Right forelimb (tissue), 1 donor: ENCODE data around the gene ADAM10.
A peak's percentile ranks its signal among the peaks of the same experiment; 100 is the strongest.
"Not testable (repeated sequence)": the region's sequence is repeated elsewhere in the genome, so short reads cannot be mapped to it uniquely, and the experiment has no call there.

ENCODE experiments used
- DNase-seq: peaks from one replicate; pipeline ENCODE4 v3.0.0-alpha.2; 2018

ADAM10 gene

GRCh38 chr15:58749532-58750337 lies at the start of gene ADAM10:
Gene ADAM10 (minus strand): TSS chr15:58749707. CDS start chr15:58749534, 173 bp downstream.
- peak; percentile 99 for DNase-seq

- DNase-seq, result no peak
These were observed 48.0 kb upstream of the ADAM10 start for GRCh38 chr15:58797505-58797904.

- DNase-seq, result no peak
These were observed 46.3 kb upstream of the ADAM10 start for GRCh38 chr15:58795825-58796224.

- peak; percentile 38 for DNase-seq
These were observed 44.4 kb upstream of the ADAM10 start for GRCh38 chr15:58793862-58794261.

GRCh38 chr15:58788056-58788710 lies 38.7 kb upstream of the ADAM10 start:
- no peak for DNase-seq

- no peak for DNase-seq
These were observed 35.8 kb upstream of the ADAM10 start for GRCh38 chr15:58785355-58785754.

- DNase-seq, result no peak
These were observed 30.0 kb upstream of the ADAM10 start for GRCh38 chr15:58779554-58779953.

- no peak for DNase-seq
These were observed 27.6 kb upstream of the ADAM10 start for GRCh38 chr15:58777107-58777506.

GRCh38 chr15:58775402-58775801 lies 25.9 kb upstream of the ADAM10 start:
- DNase-seq, result no peak

- DNase-seq, result no peak
These were observed 23.5 kb upstream of the ADAM10 start for GRCh38 chr15:58773024-58773423.

GRCh38 chr15:58771621-58772250 lies 22.2 kb upstream of the ADAM10 start:
- DNase-seq, result no peak

- peak; percentile 98 for DNase-seq
These were observed 21.5 kb upstream of the ADAM10 start, which contains the start of gene MINDY2 for GRCh38 chr15:58770857-58771620. Gene MINDY2 (plus strand): TSS chr15:58771302. CDS start chr15:58771396, 94 bp downstream.

GRCh38 chr15:58770519-58770856 lies 21.0 kb upstream of the ADAM10 start:
- DNase-seq, result no peak

- DNase-seq, result not testable (repeated sequence)
These were observed 19.1 kb upstream of the ADAM10 start for GRCh38 chr15:58768601-58769004.

GRCh38 chr15:58766290-58766689 lies 16.8 kb upstream of the ADAM10 start:
- DNase-seq, result no peak

- DNase-seq, result no peak
These were observed 15.0 kb upstream of the ADAM10 start for GRCh38 chr15:58764468-58764867.

- DNase-seq, result no peak
These were observed 13.2 kb upstream of the ADAM10 start for GRCh38 chr15:58762731-58763130.

- DNase-seq, result no peak
These were observed 12.8 kb upstream of the ADAM10 start for GRCh38 chr15:58762285-58762684.

GRCh38 chr15:58761010-58761388 lies 11.5 kb upstream of the ADAM10 start:
- DNase-seq, result no peak

- DNase-seq, result no peak
These were observed 11.0 kb upstream of the ADAM10 start for GRCh38 chr15:58760385-58761009.

GRCh38 chr15:58758141-58758540 lies 8.6 kb upstream of the ADAM10 start:
- no peak for DNase-seq

GRCh38 chr15:58755956-58756355 lies 6.4 kb upstream of the ADAM10 start:
- DNase-seq, result no peak

- DNase-seq, result no peak
These were observed 5.8 kb upstream of the ADAM10 start for GRCh38 chr15:58755350-58755749.
